Measurements from ENCODE around the gene ZNF534.
"Not testable (repeated sequence)": the region's sequence is repeated elsewhere in the genome, so short reads cannot be mapped to it uniquely, and the experiment has no call there.

ZNF534 gene

GRCh38 chr19:52428937-52429336 is at the start of gene ZNF534:
Gene ZNF534 (plus strand): TSS chr19:52429148. CDS start chr19:52431475, 2,327 bp downstream.
- no peak for DNase-seq (ENCODE audit: low spot score)

GRCh38 chr19:52391135-52391534 is 37.8 kb upstream of the ZNF534 start:
- no peak for DNase-seq (ENCODE audit: low spot score)

GRCh38 chr19:52397310-52398080 is 31.5 kb upstream of the ZNF534 start, which contains the start of gene ZNF528:
Gene ZNF528 (plus strand): TSS chr19:52397849. CDS start chr19:52402014, 4,165 bp downstream.
- DNase-seq (ENCODE audit: low spot score): peak; percentile 92

- no peak for DNase-seq (ENCODE audit: low spot score)
Observed at GRCh38 chr19:52398081-52398441, 30.9 kb upstream of the ZNF534 start.

GRCh38 chr19:52410276-52410675 is 18.7 kb upstream of the ZNF534 start:
- no peak for DNase-seq (ENCODE audit: low spot score)

GRCh38 chr19:52415711-52416110 is 13.2 kb upstream of the ZNF534 start:
- no peak for DNase-seq (ENCODE audit: low spot score)

GRCh38 chr19:52442179-52442578 is 13.2 kb downstream of the ZNF534 start:
- no peak for DNase-seq (ENCODE audit: low spot score)

GRCh38 chr19:52444506-52444905 is 15.6 kb downstream of the ZNF534 start:
- no peak for DNase-seq (ENCODE audit: low spot score)

GRCh38 chr19:52451241-52451640 is 22.3 kb downstream of the ZNF534 start:
- no peak for DNase-seq (ENCODE audit: low spot score)

GRCh38 chr19:52453324-52454094 is 24.6 kb downstream of the ZNF534 start, which contains the start of gene ZNF578:
Gene ZNF578 (plus strand): TSS chr19:52453553. CDS start chr19:52501846, 48,293 bp downstream.
- DNase-seq (ENCODE audit: low spot score): peak; percentile 61

- no peak for DNase-seq (ENCODE audit: low spot score)
Observed at GRCh38 chr19:52464798-52465470, 36.0 kb downstream of the ZNF534 start.

GRCh38 chr19:52473655-52474350 is 44.9 kb downstream of the ZNF534 start:
- DNase-seq (ENCODE audit: low spot score): no peak

- no peak for DNase-seq (ENCODE audit: low spot score)
Observed at GRCh38 chr19:52474351-52475127, 45.6 kb downstream of the ZNF534 start.

- not testable (repeated sequence) for DNase-seq (ENCODE audit: low spot score)
Observed at GRCh38 chr19:52484111-52484743, 55.3 kb downstream of the ZNF534 start.

- not testable (repeated sequence) for DNase-seq (ENCODE audit: low spot score)
Observed at GRCh38 chr19:52485064-52485463, 56.1 kb downstream of the ZNF534 start.

GRCh38 chr19:52485561-52486240 is 56.8 kb downstream of the ZNF534 start:
- DNase-seq (ENCODE audit: low spot score): not testable (repeated sequence)

- DNase-seq (ENCODE audit: low spot score): no peak
Observed at GRCh38 chr19:52492201-52492993, 63.4 kb downstream of the ZNF534 start.

GRCh38 chr19:52492994-52493470 is 64.1 kb downstream of the ZNF534 start:
- no peak for DNase-seq (ENCODE audit: low spot score)

GRCh38 chr19:52494518-52494917 is 65.6 kb downstream of the ZNF534 start:
- DNase-seq (ENCODE audit: low spot score): no peak

Data from CD4-positive, alpha-beta T cell treated with Interleukin-2 at 100 ng/mL for 4 hours (primary cell).